GM23338 (cell line): ENCODE measurements around the gene GSN. TPM values are rescaled to one million over a fixed set of nuclear protein-coding genes. Genes with fewer than 3 reads are reported as not detected.

Experiments used
- ATAC-seq: fragments of 200-7000 bp; cut with Tn5 transposase; 3 replicates; pipeline ENCODE4 v1.9.1; 2020
- DNase-seq: peaks from one replicate; pipeline ENCODE4 v3.0.0-alpha.2; 2015; ENCODE audit warnings: low spot score
- H2AFZ ChIP-seq: fragments of 200-600 bp; sonication (generic); 2 replicates; pipeline ENCODE4 v1.8.0; 2016; ENCODE audit warnings: antibody characterized with exemption, mild to moderate bottlenecking, moderate library complexity
- H3F3A ChIP-seq: fragments of 200-600 bp; sonication (generic); replicated peaks from 2 replicates; pipeline ENCODE4 v1.8.0; 2017; ENCODE audit warnings: antibody characterized with exemption, mixed run types, low read depth
- H3K27ac ChIP-seq: fragments of 200-600 bp; sonication (generic); 2 replicates; pipeline ENCODE4 v1.6.1; 2016; ENCODE audit warnings: low read depth
- H3K27me3 ChIP-seq: fragments of 200-600 bp; sonication (generic); 2 replicates; pipeline ENCODE4 v1.8.0; 2016; ENCODE audit warnings: mild to moderate bottlenecking, mixed run types, moderate library complexity; ENCODE audit not compliant: insufficient read depth
- H3K36me3 ChIP-seq: fragments of 200-600 bp; sonication (generic); 2 replicates; pipeline ENCODE4 v1.8.0; 2016; ENCODE audit warnings: mild to moderate bottlenecking; ENCODE audit not compliant: insufficient read depth
- H3K4me1 ChIP-seq: fragments of 200-600 bp; sonication (generic); 2 replicates; pipeline ENCODE4 v1.8.0; 2016; ENCODE audit warnings: mild to moderate bottlenecking, moderate library complexity; ENCODE audit not compliant: insufficient read depth
- H3K4me2 ChIP-seq: fragments of 200-600 bp; sonication (generic); 2 replicates; pipeline ENCODE4 v1.7.1; 2017; ENCODE audit warnings: mixed run types
- H3K4me3 ChIP-seq: fragments of 200-600 bp; sonication (generic); 2 replicates; pipeline ENCODE4 v1.6.1; 2016; ENCODE audit warnings: mixed run types
- H3K79me2 ChIP-seq: fragments of 200-600 bp; sonication (generic); replicated peaks from 2 replicates; pipeline ENCODE4 v1.8.0; 2017; ENCODE audit warnings: mild to moderate bottlenecking; ENCODE audit not compliant: insufficient read depth
- H3K9me2 ChIP-seq: fragments of 200-600 bp; sonication (generic); 2 replicates; pipeline ENCODE4 v1.8.0; 2017; ENCODE audit not compliant: insufficient read depth
- H4K20me1 ChIP-seq: fragments of 200-600 bp; sonication (generic); replicated peaks from 2 replicates; pipeline ENCODE4 v1.8.0; 2017; ENCODE audit warnings: mild to moderate bottlenecking; ENCODE audit not compliant: insufficient read depth
- H3K27ac Mint-ChIP-seq: 2 replicates; pipeline ENCODE4 v1.8.0; 2020; ENCODE audit warnings: inconsistent platforms, mild to moderate bottlenecking, moderate library complexity, mixed read lengths
- H3K27me3 Mint-ChIP-seq: 3 replicates; pipeline ENCODE4 v1.8.0; 2022; ENCODE audit warnings: low read depth, mild to moderate bottlenecking, moderate library complexity, mixed read lengths, inconsistent platforms; ENCODE audit not compliant: insufficient read depth, poor library complexity
- H3K36me3 Mint-ChIP-seq: 3 replicates; pipeline ENCODE4 v1.8.0; 2021; ENCODE audit warnings: low read depth, mild to moderate bottlenecking, inconsistent platforms, moderate library complexity, mixed read lengths
- H3K4me1 Mint-ChIP-seq: 3 replicates; pipeline ENCODE4 v1.8.0; 2020; ENCODE audit warnings: mild to moderate bottlenecking, inconsistent platforms, mixed read lengths
- H3K4me3 Mint-ChIP-seq: 3 replicates; pipeline ENCODE4 v1.8.0; 2021; ENCODE audit warnings: moderate library complexity, mild to moderate bottlenecking, inconsistent platforms, mixed read lengths
- H3K9me3 Mint-ChIP-seq: 3 replicates; pipeline ENCODE4 v1.8.0; 2020; ENCODE audit warnings: moderate library complexity, mild to moderate bottlenecking, inconsistent platforms, mixed read lengths
- EZH2phosphoT487 ChIP-seq: fragments of 200-600 bp; sonication (generic); IDR thresholded peaks from one replicate; pipeline ENCODE4 v1.8.1; 2018; ENCODE audit warnings: antibody characterized with exemption; ENCODE audit not compliant: unreplicated experiment
- STAT1 ChIP-seq: IDR thresholded peaks from one replicate; pipeline ENCODE4 v1.6.1; 2016; ENCODE audit warnings: antibody characterized with exemption; ENCODE audit not compliant: unreplicated experiment
- polyA plus RNA-seq: library from polyadenylated mRNA; unstranded; fragments of >200 nt; fragmentation: Nextera tagmentation; extraction: Ambion mirVana; gene quantifications from 2 replicates; pipeline ENCODE4 v1.2.1, GENCODE V29; 2016
- total RNA-seq: library from RNA; depleted of rRNA; stranded (reverse); fragments of >200 nt; shearing (Covaris generic); gene quantifications from 2 replicates; pipeline ENCODE4 v1.2.3, GENCODE V29; 2014
- TF ChIP-seq, protein P1 (sequence below), 2 experiments: fragments of 200-600 bp in 1 of 2; sonication (generic) in 1 of 2; conservative IDR thresholded peaks; 2 replicates each; pipeline versions ENCODE4 v1.5.1 to v1.6.1; 2016 to 2017; ENCODE audit warnings: antibody characterized with exemption in 2 of 2, low read depth in 2 of 2, mild to moderate bottlenecking in 2 of 2, moderate library complexity in 1 of 2
- TF ChIP-seq, protein P2 (sequence below): fragments of 250-450 bp; sonication (Bioruptor Pico); IDR thresholded peaks from 2 replicates; pipeline ENCODE4 v1.5.0; 2020; ENCODE audit warnings: mild to moderate bottlenecking, moderate library complexity

Gene GSN
- total and polyA plus RNA-seq, 2 experiments from 2014 or later = 30.2 to 85.7 TPM

DNA sequence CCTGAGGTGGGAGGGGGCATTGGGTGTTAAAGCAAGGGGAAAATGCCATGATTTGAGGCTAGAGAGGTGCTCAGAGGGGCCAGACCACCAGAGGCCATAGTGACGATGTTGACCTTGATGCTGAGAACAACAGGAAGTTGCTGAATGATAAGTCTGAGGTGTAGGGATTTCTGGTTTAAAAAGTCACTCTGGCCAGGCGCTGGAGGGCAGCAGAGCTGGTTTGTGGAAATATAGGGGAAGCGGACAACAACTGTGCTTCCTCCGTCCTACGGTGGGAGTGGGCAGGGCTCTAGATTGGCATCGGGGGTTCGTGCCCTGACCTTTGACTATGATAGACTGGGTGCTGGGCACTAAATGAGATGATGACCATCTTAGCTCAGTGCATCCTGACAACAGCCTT, 57.4 kb downstream of the GSN start:
- Mint-ChIP-seq H3K36me3 (peaks cover 45% of the 10 kb centered on the region), H3K27me3 (peaks cover 6% of the 10 kb centered on the region)
- no peak for ATAC-seq

More for the DNA sequence above, 57.4 kb downstream of the GSN start:
- Mint-ChIP-seq H3K4me1 (no peaks in the 10 kb centered on the region), H3K27ac (no peak overlapping the region), H3K4me3 (no peak overlapping the region), H3K9me3 (no peaks in the 10 kb centered on the region)
- Histone ChIP-seq H3K4me1 (no peaks in the 10 kb centered on the region), H3K79me2 (no peaks in the 10 kb centered on the region), H3K27me3 (no peaks in the 10 kb centered on the region), H4K20me1 (no peaks in the 10 kb centered on the region), H3F3A (no peaks in the 10 kb centered on the region), H3K36me3 (no peaks in the 10 kb centered on the region), H3K9me2 (no peaks in the 10 kb centered on the region), H2AFZ (no peak overlapping the region), H3K4me2 (no peak overlapping the region), H3K27ac (no peak overlapping the region), H3K4me3 (no peak overlapping the region)
- no peak for DNase-seq
- TF ChIP-seq, protein P1, sequence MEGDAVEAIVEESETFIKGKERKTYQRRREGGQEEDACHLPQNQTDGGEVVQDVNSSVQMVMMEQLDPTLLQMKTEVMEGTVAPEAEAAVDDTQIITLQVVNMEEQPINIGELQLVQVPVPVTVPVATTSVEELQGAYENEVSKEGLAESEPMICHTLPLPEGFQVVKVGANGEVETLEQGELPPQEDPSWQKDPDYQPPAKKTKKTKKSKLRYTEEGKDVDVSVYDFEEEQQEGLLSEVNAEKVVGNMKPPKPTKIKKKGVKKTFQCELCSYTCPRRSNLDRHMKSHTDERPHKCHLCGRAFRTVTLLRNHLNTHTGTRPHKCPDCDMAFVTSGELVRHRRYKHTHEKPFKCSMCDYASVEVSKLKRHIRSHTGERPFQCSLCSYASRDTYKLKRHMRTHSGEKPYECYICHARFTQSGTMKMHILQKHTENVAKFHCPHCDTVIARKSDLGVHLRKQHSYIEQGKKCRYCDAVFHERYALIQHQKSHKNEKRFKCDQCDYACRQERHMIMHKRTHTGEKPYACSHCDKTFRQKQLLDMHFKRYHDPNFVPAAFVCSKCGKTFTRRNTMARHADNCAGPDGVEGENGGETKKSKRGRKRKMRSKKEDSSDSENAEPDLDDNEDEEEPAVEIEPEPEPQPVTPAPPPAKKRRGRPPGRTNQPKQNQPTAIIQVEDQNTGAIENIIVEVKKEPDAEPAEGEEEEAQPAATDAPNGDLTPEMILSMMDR (conservative IDR thresholded peaks at IDR 0.05; ENCODE audit: low read depth in 2 of 2) = no peak
- TF ChIP-seq STAT1 = no peak
- TF ChIP-seq EZH2phosphoT487 = no peak
- TF ChIP-seq, protein P2, sequence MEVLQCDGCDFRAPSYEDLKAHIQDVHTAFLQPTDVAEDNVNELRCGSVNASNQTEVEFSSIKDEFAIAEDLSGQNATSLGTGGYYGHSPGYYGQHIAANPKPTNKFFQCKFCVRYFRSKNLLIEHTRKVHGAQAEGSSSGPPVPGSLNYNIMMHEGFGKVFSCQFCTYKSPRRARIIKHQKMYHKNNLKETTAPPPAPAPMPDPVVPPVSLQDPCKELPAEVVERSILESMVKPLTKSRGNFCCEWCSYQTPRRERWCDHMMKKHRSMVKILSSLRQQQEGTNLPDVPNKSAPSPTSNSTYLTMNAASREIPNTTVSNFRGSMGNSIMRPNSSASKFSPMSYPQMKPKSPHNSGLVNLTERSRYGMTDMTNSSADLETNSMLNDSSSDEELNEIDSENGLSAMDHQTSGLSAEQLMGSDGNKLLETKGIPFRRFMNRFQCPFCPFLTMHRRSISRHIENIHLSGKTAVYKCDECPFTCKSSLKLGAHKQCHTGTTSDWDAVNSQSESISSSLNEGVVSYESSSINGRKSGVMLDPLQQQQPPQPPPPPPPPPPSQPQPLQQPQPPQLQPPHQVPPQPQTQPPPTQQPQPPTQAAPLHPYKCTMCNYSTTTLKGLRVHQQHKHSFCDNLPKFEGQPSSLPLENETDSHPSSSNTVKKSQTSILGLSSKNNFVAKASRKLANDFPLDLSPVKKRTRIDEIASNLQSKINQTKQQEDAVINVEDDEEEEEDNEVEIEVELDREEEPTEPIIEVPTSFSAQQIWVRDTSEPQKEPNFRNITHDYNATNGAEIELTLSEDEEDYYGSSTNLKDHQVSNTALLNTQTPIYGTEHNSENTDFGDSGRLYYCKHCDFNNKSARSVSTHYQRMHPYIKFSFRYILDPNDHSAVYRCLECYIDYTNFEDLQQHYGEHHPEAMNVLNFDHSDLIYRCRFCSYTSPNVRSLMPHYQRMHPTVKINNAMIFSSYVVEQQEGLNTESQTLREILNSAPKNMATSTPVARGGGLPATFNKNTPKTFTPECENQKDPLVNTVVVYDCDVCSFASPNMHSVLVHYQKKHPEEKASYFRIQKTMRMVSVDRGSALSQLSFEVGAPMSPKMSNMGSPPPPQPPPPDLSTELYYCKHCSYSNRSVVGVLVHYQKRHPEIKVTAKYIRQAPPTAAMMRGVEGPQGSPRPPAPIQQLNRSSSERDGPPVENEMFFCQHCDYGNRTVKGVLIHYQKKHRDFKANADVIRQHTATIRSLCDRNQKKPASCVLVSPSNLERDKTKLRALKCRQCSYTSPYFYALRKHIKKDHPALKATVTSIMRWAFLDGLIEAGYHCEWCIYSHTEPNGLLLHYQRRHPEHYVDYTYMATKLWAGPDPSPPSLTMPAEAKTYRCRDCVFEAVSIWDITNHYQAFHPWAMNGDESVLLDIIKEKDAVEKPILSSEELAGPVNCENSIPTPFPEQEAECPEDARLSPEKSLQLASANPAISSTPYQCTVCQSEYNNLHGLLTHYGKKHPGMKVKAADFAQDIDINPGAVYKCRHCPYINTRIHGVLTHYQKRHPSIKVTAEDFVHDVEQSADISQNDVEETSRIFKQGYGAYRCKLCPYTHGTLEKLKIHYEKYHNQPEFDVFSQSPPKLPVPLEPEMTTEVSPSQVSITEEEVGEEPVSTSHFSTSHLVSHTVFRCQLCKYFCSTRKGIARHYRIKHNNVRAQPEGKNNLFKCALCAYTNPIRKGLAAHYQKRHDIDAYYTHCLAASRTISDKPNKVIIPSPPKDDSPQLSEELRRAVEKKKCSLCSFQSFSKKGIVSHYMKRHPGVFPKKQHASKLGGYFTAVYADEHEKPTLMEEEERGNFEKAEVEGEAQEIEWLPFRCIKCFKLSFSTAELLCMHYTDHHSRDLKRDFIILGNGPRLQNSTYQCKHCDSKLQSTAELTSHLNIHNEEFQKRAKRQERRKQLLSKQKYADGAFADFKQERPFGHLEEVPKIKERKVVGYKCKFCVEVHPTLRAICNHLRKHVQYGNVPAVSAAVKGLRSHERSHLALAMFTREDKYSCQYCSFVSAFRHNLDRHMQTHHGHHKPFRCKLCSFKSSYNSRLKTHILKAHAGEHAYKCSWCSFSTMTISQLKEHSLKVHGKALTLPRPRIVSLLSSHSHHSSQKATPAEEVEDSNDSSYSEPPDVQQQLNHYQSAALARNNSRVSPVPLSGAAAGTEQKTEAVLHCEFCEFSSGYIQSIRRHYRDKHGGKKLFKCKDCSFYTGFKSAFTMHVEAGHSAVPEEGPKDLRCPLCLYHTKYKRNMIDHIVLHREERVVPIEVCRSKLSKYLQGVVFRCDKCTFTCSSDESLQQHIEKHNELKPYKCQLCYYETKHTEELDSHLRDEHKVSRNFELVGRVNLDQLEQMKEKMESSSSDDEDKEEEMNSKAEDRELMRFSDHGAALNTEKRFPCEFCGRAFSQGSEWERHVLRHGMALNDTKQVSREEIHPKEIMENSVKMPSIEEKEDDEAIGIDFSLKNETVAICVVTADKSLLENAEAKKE (CRISPR knock-in tag) = no peak
